MM.1S (cell line): ENCODE results near the gene ZGPAT.

Experiments used
- DNase-seq: peaks from one replicate; pipeline ENCODE4 v3.0.0-alpha.2; 2015
- H2AFZ ChIP-seq: fragments of 300-600 bp; sonication (generic); 2 replicates; pipeline ENCODE4 v1.6.0; 2016; ENCODE audit warnings: antibody characterized with exemption, low read length
- H3F3A ChIP-seq: fragments of 300-600 bp; sonication (generic); 2 replicates; pipeline ENCODE4 v1.6.1; 2016; ENCODE audit warnings: mild to moderate bottlenecking, antibody characterized with exemption, low read length, moderate library complexity, mixed read lengths; ENCODE audit not compliant: insufficient read depth
- H3K27ac ChIP-seq: fragments of 300-600 bp; sonication (generic); 2 replicates; pipeline ENCODE4 v1.5.1; 2016; ENCODE audit warnings: mild to moderate bottlenecking, low read length
- H3K27me3 ChIP-seq: fragments of 300-600 bp; sonication (generic); replicated peaks from 2 replicates; pipeline ENCODE4 v1.6.0; 2016; ENCODE audit warnings: low read length; ENCODE audit not compliant: insufficient read depth
- H3K36me3 ChIP-seq: fragments of 300-600 bp; sonication (generic); replicated peaks from 2 replicates; pipeline ENCODE4 v1.6.1; 2016; ENCODE audit warnings: mild to moderate bottlenecking, low read length, mixed read lengths; ENCODE audit not compliant: insufficient read depth
- H3K4me1 ChIP-seq: fragments of 300-600 bp; sonication (generic); 2 replicates; pipeline ENCODE4 v1.6.1; 2016; ENCODE audit warnings: low read length, mixed read lengths
- H3K4me2 ChIP-seq: fragments of 300-600 bp; sonication (generic); 2 replicates; pipeline ENCODE4 v1.6.0; 2016; ENCODE audit warnings: low read depth, low read length
- H3K4me3 ChIP-seq: fragments of 300-600 bp; sonication (generic); 2 replicates; pipeline ENCODE4 v1.5.1; 2016; ENCODE audit warnings: low read length, mixed read lengths
- H3K79me2 ChIP-seq: fragments of 300-600 bp; sonication (generic); 2 replicates; pipeline ENCODE4 v1.6.1; 2016; ENCODE audit warnings: mixed run types, low read length, mixed read lengths
- H3K9ac ChIP-seq: fragments of 300-600 bp; sonication (generic); 2 replicates; pipeline ENCODE4 v1.6.1; 2016; ENCODE audit warnings: low read length, mixed read lengths
- H3K9me2 ChIP-seq: fragments of 300-600 bp; sonication (generic); replicated peaks from 2 replicates; pipeline ENCODE4 v1.6.1; 2016; ENCODE audit warnings: mild to moderate bottlenecking, low read length, mixed read lengths; ENCODE audit not compliant: insufficient read depth
- H3K9me3 ChIP-seq: fragments of 300-600 bp; sonication (generic); replicated peaks from 2 replicates; pipeline ENCODE4 v1.6.1; 2016; ENCODE audit warnings: mild to moderate bottlenecking, low read length, mixed read lengths; ENCODE audit not compliant: insufficient read depth
- H4K20me1 ChIP-seq: fragments of 300-600 bp; sonication (generic); 2 replicates; pipeline ENCODE4 v1.6.1; 2016; ENCODE audit warnings: mild to moderate bottlenecking, low read length, moderate library complexity, mixed read lengths; ENCODE audit not compliant: insufficient read depth
- CTCF ChIP-seq: fragments of 300-600 bp; sonication (generic); IDR thresholded peaks from 2 replicates; pipeline ENCODE4 v1.5.1; 2016; ENCODE audit warnings: antibody characterized with exemption, low read length, mixed read lengths
- EZH2 ChIP-seq: fragments of 300-600 bp; sonication (generic); optimal IDR thresholded peaks from 2 replicates; pipeline ENCODE3; 2017; ENCODE audit warnings: low read depth, mild to moderate bottlenecking, antibody characterized with exemption, low read length, mixed read lengths
- EZH2phosphoT487 ChIP-seq: fragments of 300-600 bp; sonication (generic); IDR thresholded peaks from 2 replicates; pipeline ENCODE4 v1.6.1; 2018; ENCODE audit warnings: antibody characterized with exemption, low read length

The ZGPAT gene

DNA sequence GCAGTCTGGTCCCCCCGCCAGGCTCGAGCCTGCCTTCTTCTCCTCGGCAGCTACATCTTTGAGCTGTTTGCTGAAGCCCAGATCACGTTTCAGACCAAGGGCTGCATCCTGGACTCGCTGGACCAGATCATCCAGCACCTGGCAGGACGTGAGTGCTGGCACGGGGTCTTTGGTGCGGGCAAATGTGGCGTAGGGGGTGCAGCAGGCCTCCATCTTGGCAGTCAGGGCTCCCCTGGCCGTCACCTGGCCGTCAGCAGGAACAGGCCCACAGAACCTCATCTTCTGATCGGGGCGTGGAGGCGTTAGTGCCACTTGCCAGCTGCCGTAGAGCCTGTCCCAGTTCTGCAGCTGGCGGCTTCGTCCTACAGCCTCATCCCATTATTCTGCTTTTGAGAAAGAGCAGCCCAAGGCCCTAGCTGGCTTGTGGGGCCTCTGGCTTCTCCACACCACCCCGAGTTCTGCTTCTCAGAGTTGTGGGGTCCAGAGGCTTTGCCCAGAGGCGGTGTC lies 28.0 kb upstream of the ZGPAT start:
- Histone ChIP-seq H3K9ac (no peak overlapping the region), H4K20me1 (no peaks in the 10 kb centered on the region)

DNA sequence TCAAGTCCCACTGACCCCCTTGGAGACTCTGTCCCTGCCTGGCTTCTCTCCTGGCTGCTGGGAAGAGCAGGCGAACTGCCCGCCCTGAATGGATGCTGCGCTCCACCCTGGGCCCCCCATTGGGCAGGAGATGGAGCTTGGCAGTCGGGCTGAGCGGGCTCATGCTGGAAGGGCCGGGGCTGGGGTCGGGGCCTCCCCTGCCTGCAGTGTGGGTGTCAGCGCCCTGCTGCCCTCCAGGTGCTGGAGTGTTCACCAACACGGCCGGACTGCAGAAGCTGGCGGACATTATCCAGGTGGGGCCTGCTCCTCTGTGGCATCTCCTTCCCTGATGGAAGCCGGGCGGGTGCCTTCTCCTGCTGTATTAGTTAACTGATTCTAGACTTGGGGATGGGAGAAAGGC lies 27.4 kb upstream of the ZGPAT start:
- no peaks in the 10 kb centered on the region for H3K36me3 ChIP-seq
- no peaks in the 10 kb centered on the region for H4K20me1 ChIP-seq
- H3F3A ChIP-seq, result no peaks in the 10 kb centered on the region
- H3K27ac ChIP-seq, result no peak overlapping the region
- no peaks in the 10 kb centered on the region for H3K79me2 ChIP-seq
- no peak overlapping the region for H3K4me3 ChIP-seq
- no peak overlapping the region for H2AFZ ChIP-seq
- no peaks in the 10 kb centered on the region for H3K9me3 ChIP-seq
- no peak for DNase-seq
- TF ChIP-seq EZH2phosphoT487 (no peak), CTCF (no peak), EZH2 (no peak)
- no peaks in the 10 kb centered on the region for H3K4me1 ChIP-seq
- H3K27me3 ChIP-seq, result no peaks in the 10 kb centered on the region
- no peaks in the 10 kb centered on the region for H3K9me2 ChIP-seq
- no peak overlapping the region for H3K9ac ChIP-seq
- H3K4me2 ChIP-seq, result no peak overlapping the region

More for the DNA sequence above, 28.0 kb upstream of the ZGPAT start:
- Histone ChIP-seq H3K9me2 (no peaks in the 10 kb centered on the region), H3K27ac (no peak overlapping the region), H3K4me1 (no peaks in the 10 kb centered on the region), H3K9me3 (no peaks in the 10 kb centered on the region), H3K4me3 (no peak overlapping the region), H3K79me2 (no peaks in the 10 kb centered on the region), H3F3A (no peaks in the 10 kb centered on the region), H3K27me3 (no peaks in the 10 kb centered on the region), H3K36me3 (no peaks in the 10 kb centered on the region), H2AFZ (no peak overlapping the region), H3K4me2 (no peak overlapping the region)
- DNase-seq, result no peak
- TF ChIP-seq EZH2phosphoT487, result no peak

- no peak for TF ChIP-seq EZH2phosphoT487
- no peak for TF ChIP-seq CTCF
- no peak for TF ChIP-seq EZH2
- Histone ChIP-seq H3K4me3 (no peak overlapping the region), H3K4me1 (no peaks in the 10 kb centered on the region), H3K9me3 (no peaks in the 10 kb centered on the region), H3K9ac (no peak overlapping the region), H3K27ac (no peak overlapping the region), H3K9me2 (no peaks in the 10 kb centered on the region), H2AFZ (no peak overlapping the region), H3K36me3 (no peaks in the 10 kb centered on the region), H3K4me2 (no peak overlapping the region), H3K79me2 (no peaks in the 10 kb centered on the region), H4K20me1 (no peaks in the 10 kb centered on the region), H3F3A (no peaks in the 10 kb centered on the region), H3K27me3 (no peaks in the 10 kb centered on the region)
- DNase-seq, result no peak
These were observed 26.8 kb upstream of the ZGPAT start for GRCh38 chr20:63680857-63681608.

DNA sequence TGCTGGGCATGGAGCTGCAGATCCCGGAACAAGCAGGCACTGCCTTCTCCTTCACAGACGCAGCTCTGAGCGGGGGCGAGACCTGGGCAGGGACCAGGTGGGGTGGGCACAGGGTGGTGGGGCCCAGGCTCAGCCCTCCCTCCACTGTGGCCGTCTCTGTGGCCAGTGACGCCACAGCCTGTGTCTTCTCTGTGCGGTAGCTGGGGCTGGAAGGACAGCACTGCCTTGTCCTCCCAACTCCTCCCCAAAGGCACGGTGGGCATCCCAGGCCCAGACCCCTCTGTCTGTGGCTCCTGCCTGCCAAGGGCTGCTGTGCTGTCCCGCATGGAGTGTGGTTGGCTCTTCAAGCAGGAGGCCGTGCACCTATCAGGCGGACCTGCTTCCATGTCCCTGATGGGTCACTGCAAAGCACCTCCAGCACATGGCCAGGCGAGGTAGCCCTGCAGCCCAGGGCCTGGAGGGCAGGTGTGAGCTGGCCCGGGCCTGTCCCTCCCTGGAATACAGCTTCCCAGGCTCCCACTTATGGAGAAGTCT lies 26.2 kb upstream of the ZGPAT start:
- H3K79me2 ChIP-seq, result no peaks in the 10 kb centered on the region
- no peaks in the 10 kb centered on the region for H3K9me2 ChIP-seq
- H3K9ac ChIP-seq, result no peak overlapping the region
- H3K27me3 ChIP-seq, result no peaks in the 10 kb centered on the region
- H3K4me2 ChIP-seq, result no peak overlapping the region
- H3K36me3 ChIP-seq, result no peaks in the 10 kb centered on the region
- H3K4me1 ChIP-seq, result no peaks in the 10 kb centered on the region
- H3K27ac ChIP-seq, result no peak overlapping the region
- no peaks in the 10 kb centered on the region for H3F3A ChIP-seq
- TF ChIP-seq CTCF, result no peak
- H2AFZ ChIP-seq, result no peak overlapping the region
- no peak overlapping the region for H3K4me3 ChIP-seq
- no peaks in the 10 kb centered on the region for H3K9me3 ChIP-seq
- no peaks in the 10 kb centered on the region for H4K20me1 ChIP-seq
- DNase-seq, result no peak
